H1 (cell line): ENCODE measurements around the gene ANP32A. TPM values are rescaled to one million over a fixed set of nuclear protein-coding genes. Genes with fewer than 3 reads are reported as not detected.

Source experiments
- CTCF ChIA-PET: fragments of 300-600 bp; sonication (Branson Sonifier 250); formaldehyde crosslinking; loops from one replicate; lab custom pipeline; 2021; ENCODE audit not compliant: partially characterized antibody; lab: Charles Lee
- POLR2A ChIA-PET: fragments of 300-600 bp; sonication (Branson Sonifier 250); formaldehyde crosslinking; loops from one replicate; lab custom pipeline; 2021; ENCODE audit warnings: inconsistent platforms; ENCODE audit not compliant: partially characterized antibody; lab: Charles Lee
- DNase-seq, 2 experiments: peaks; one replicate each; pipeline versions ENCODE4 v3.0.0 to v3.0.0-alpha.2; 2010 to 2022; ENCODE audit warnings: low spot score in 2 of 2, low read depth in 1 of 2, mixed read lengths in 1 of 2
- FAIRE-seq: peaks from 2 replicates; lab custom pipeline; 2011; peaks lifted over from hg19 to GRCh38; lab: Jason Lieb, UNC
- H2AFZ ChIP-seq: 2 replicates; pipeline ENCODE4 v1.8.1; 2012; ENCODE audit warnings: low read length, inconsistent platforms
- H2AK5ac ChIP-seq: 2 replicates; pipeline ENCODE4 v1.6.1; 2013; ENCODE audit warnings: low read depth, low read length
- H2BK120ac ChIP-seq: replicated peaks from 2 replicates; pipeline ENCODE3; 2013; ENCODE audit warnings: low read depth, low read length, inconsistent platforms
- H2BK12ac ChIP-seq: 2 replicates; pipeline ENCODE4 v1.6.1; 2013; ENCODE audit warnings: low read depth, low read length
- H2BK15ac ChIP-seq: 2 replicates; pipeline ENCODE4 v1.6.1; 2013; ENCODE audit warnings: low read length
- H2BK20ac ChIP-seq: 2 replicates; pipeline ENCODE4 v1.6.1; 2013; ENCODE audit warnings: low read length
- H2BK5ac ChIP-seq: 2 replicates; pipeline ENCODE4 v1.6.1; 2013; ENCODE audit warnings: low read depth, low read length
- H3K14ac ChIP-seq: 2 replicates; pipeline ENCODE4 v1.6.1; 2013; ENCODE audit warnings: inconsistent platforms; ENCODE audit not compliant: insufficient read length
- H3K18ac ChIP-seq: 2 replicates; pipeline ENCODE4 v1.6.1; 2013; ENCODE audit warnings: low read length; ENCODE audit errors: extremely low read depth
- H3K23ac ChIP-seq: 2 replicates; pipeline ENCODE4 v1.6.1; 2013; ENCODE audit warnings: inconsistent platforms; ENCODE audit not compliant: insufficient read length
- H3K23me2 ChIP-seq: 2 replicates; pipeline ENCODE4 v1.6.1; 2013; ENCODE audit warnings: low read depth, low read length
- H3K27ac ChIP-seq: 2 replicates; pipeline ENCODE4 v1.6.1; 2011; ENCODE audit warnings: low read depth, low read length, inconsistent platforms
- H3K27me3 ChIP-seq, 4 experiments: replicated peaks in 1 of 4; 1 replicate in 1 of 4; 2 replicates in 3 of 4; pipeline versions ENCODE4 v1.6.1 to v1.8.1; 2011 to 2013; ENCODE audit warnings: low read length in 3 of 4, mild to moderate bottlenecking in 3 of 4, inconsistent platforms in 2 of 4, mixed read lengths in 2 of 4, moderate library complexity in 1 of 4; ENCODE audit not compliant: control insufficient read depth in 3 of 4, insufficient read depth in 3 of 4; ENCODE audit errors: extremely low read depth in 1 of 4
- H3K36me3 ChIP-seq, 4 experiments: 2 replicates each; pipeline versions ENCODE4 v1.6.1 to v1.8.1; 2011 to 2013; ENCODE audit warnings: mild to moderate bottlenecking in 4 of 4, low read length in 3 of 4, moderate library complexity in 2 of 4, control low read depth in 1 of 4, inconsistent platforms in 1 of 4; ENCODE audit not compliant: insufficient read depth in 4 of 4, control insufficient read depth in 2 of 4
- H3K4ac ChIP-seq: replicated peaks from 2 replicates; pipeline ENCODE3; 2013; ENCODE audit warnings: low read length, low read depth, mixed read lengths, inconsistent platforms; ENCODE audit not compliant: insufficient read length
- H3K4me1 ChIP-seq, 4 experiments: replicated peaks in 1 of 4; 1 replicate in 1 of 4; 2 replicates in 3 of 4; pipeline versions ENCODE4 v1.6.1 to v1.8.1; 2011 to 2013; ENCODE audit warnings: low read length in 3 of 4, inconsistent platforms in 2 of 4, mixed read lengths in 1 of 4; ENCODE audit not compliant: insufficient read depth in 4 of 4, control insufficient read depth in 3 of 4
- H3K4me2 ChIP-seq, 2 experiments: 2 replicates each; pipeline versions ENCODE4 v1.6.1 to v1.8.1; 2011 to 2013; ENCODE audit warnings: low read depth in 2 of 2, low read length in 2 of 2, control low read depth in 1 of 2, inconsistent platforms in 1 of 2, mild to moderate bottlenecking in 1 of 2; ENCODE audit not compliant: insufficient read depth in 1 of 2
- H3K4me3 ChIP-seq, 4 experiments: fragments of 200-600, 300-600 bp in 1 of 4; sonication (generic), shearing (Covaris generic), sonication (Bioruptor Twin) in 1 of 4; 2 replicates each; pipeline versions ENCODE4 v1.5.1 to v1.8.1; 2011 to 2016; ENCODE audit warnings: low read length in 4 of 4, low read depth in 3 of 4, control low read depth in 2 of 4, inconsistent platforms in 2 of 4, mild to moderate bottlenecking in 2 of 4, mixed read lengths in 1 of 4, moderate library complexity in 1 of 4; ENCODE audit not compliant: insufficient read depth in 2 of 4; ENCODE audit errors: extremely low read depth in 1 of 4
- H3K56ac ChIP-seq: replicated peaks from 2 replicates; pipeline ENCODE3; 2013; ENCODE audit warnings: low read depth, mild to moderate bottlenecking, mixed read lengths, low read length, inconsistent platforms; ENCODE audit not compliant: insufficient read length
- H3K79me1 ChIP-seq: 2 replicates; pipeline ENCODE4 v1.6.1; 2013; ENCODE audit warnings: low read depth, low read length, control low read depth
- H3K79me2 ChIP-seq, 2 experiments: 2 replicates each; pipeline versions ENCODE4 v1.6.1 to v1.8.1; 2012 to 2013; ENCODE audit warnings: low read length in 2 of 2, mild to moderate bottlenecking in 2 of 2, inconsistent platforms in 1 of 2; ENCODE audit not compliant: insufficient read depth in 2 of 2, control insufficient read depth in 1 of 2
- H3K9ac ChIP-seq, 4 experiments: replicated peaks in 1 of 4; 1 replicate in 1 of 4; 2 replicates in 3 of 4; pipeline versions ENCODE4 v1.6.1 to v1.8.1; 2011 to 2013; ENCODE audit warnings: low read depth in 3 of 4, low read length in 3 of 4, control low read depth in 2 of 4, mild to moderate bottlenecking in 2 of 4, moderate library complexity in 2 of 4, inconsistent platforms in 1 of 4; ENCODE audit errors: extremely low read depth in 1 of 4
- H3K9me3 ChIP-seq, 2 experiments: 2 replicates each; pipeline versions ENCODE4 v1.6.1 to v1.8.1; 2012 to 2013; ENCODE audit warnings: mild to moderate bottlenecking in 2 of 2, moderate library complexity in 2 of 2, control low read depth in 1 of 2, inconsistent platforms in 1 of 2, low read depth in 1 of 2, low read length in 1 of 2, mixed read lengths in 1 of 2; ENCODE audit not compliant: insufficient read depth in 2 of 2
- H4K20me1 ChIP-seq, 2 experiments: replicated peaks in 1 of 2; 2 replicates each; pipeline versions ENCODE3 to v1.8.1; 2011 to 2013; ENCODE audit warnings: inconsistent platforms in 2 of 2, low read length in 2 of 2, mild to moderate bottlenecking in 1 of 2; ENCODE audit not compliant: insufficient read depth in 2 of 2, control insufficient read depth in 1 of 2
- H4K5ac ChIP-seq: 2 replicates; pipeline ENCODE4 v1.6.1; 2013; ENCODE audit warnings: low read length, low read depth, mixed read lengths, inconsistent platforms; ENCODE audit not compliant: insufficient read length
- H4K8ac ChIP-seq: 2 replicates; pipeline ENCODE4 v1.8.0; 2013; ENCODE audit warnings: mild to moderate bottlenecking, moderate library complexity, low read length, inconsistent platforms; ENCODE audit not compliant: insufficient read depth; ENCODE audit errors: extremely low read depth
- H4K91ac ChIP-seq: replicated peaks from 2 replicates; pipeline ENCODE3; 2013; ENCODE audit warnings: low read length, mixed read lengths, inconsistent platforms; ENCODE audit not compliant: insufficient read length
- BCL11A ChIP-seq, 2 experiments: IDR thresholded peaks; one replicate each; pipeline ENCODE4 v1.6.1; 2011; ENCODE audit warnings: low read depth in 2 of 2, low read length in 2 of 2, mild to moderate bottlenecking in 2 of 2
- CBX5 ChIP-seq: fragments of 300-800, 300-1000 bp; sonication (generic); IDR thresholded peaks from 2 replicates; pipeline ENCODE4 v1.7.1; 2016; ENCODE audit warnings: antibody characterized with exemption, low read length, low read depth
- EP300 ChIP-seq, 2 experiments: IDR thresholded peaks; 1 replicate in 1 of 2; 2 replicates in 1 of 2; pipeline ENCODE4 v1.6.1; 2011 to 2012; ENCODE audit warnings: low read depth in 2 of 2, low read length in 2 of 2, mild to moderate bottlenecking in 2 of 2, borderline replicate concordance in 1 of 2, inconsistent platforms in 1 of 2, moderate library complexity in 1 of 2
- EZH2 ChIP-seq: fragments of 200-600 bp; sonication (generic); IDR thresholded peaks from 2 replicates; pipeline ENCODE4 v1.7.1; 2012; ENCODE audit warnings: low read depth, mild to moderate bottlenecking, moderate library complexity, low read length, inconsistent platforms; ENCODE audit not compliant: severe bottlenecking
- JUN ChIP-seq: IDR thresholded peaks from 2 replicates; pipeline ENCODE4 v1.6.1; 2011; ENCODE audit warnings: low read depth, mild to moderate bottlenecking, improper control_type of control experiment, low read length
- MAX ChIP-seq: IDR thresholded peaks from 2 replicates; pipeline ENCODE4 v1.6.1; 2012; ENCODE audit warnings: inconsistent platforms
- NANOG ChIP-seq: IDR thresholded peaks from 2 replicates; pipeline ENCODE4 v1.6.1; 2011; ENCODE audit warnings: low read length, low read depth, mild to moderate bottlenecking, inconsistent platforms; ENCODE audit not compliant: insufficient read depth, poor library complexity, severe bottlenecking
- POLR2A ChIP-seq, 2 experiments: IDR thresholded peaks; 1 replicate in 1 of 2; 2 replicates in 1 of 2; pipeline ENCODE4 v1.6.1; 2011; ENCODE audit warnings: low read depth in 2 of 2, low read length in 2 of 2, mild to moderate bottlenecking in 2 of 2; ENCODE audit errors: control extremely low read depth in 1 of 2
- POLR2AphosphoS5 ChIP-seq: IDR thresholded peaks from 2 replicates; pipeline ENCODE4 v1.6.1; 2011; ENCODE audit warnings: low read depth, low read length
- POU5F1 ChIP-seq: IDR thresholded peaks from 2 replicates; pipeline ENCODE4 v1.6.1; 2011; ENCODE audit warnings: low read depth, mild to moderate bottlenecking, low read length, moderate library complexity
- SIRT6 ChIP-seq: IDR thresholded peaks from one replicate; pipeline ENCODE4 v1.7.1; 2012; ENCODE audit warnings: low read length, inconsistent platforms
- SP2 ChIP-seq: IDR thresholded peaks from 2 replicates; pipeline ENCODE4 v1.6.1; 2012; ENCODE audit warnings: mild to moderate bottlenecking, low read length, inconsistent platforms
- TAF1 ChIP-seq: IDR thresholded peaks from 2 replicates; pipeline ENCODE4 v1.6.1; 2011; ENCODE audit warnings: mild to moderate bottlenecking, low read depth, low read length
- TAF7 ChIP-seq: optimal IDR thresholded peaks from 2 replicates; pipeline ENCODE3; 2011; ENCODE audit warnings: low read depth, mild to moderate bottlenecking, inconsistent platforms, low read length, moderate library complexity, borderline replicate concordance
- TBP ChIP-seq: IDR thresholded peaks from 2 replicates; pipeline ENCODE4 v1.6.1; 2011; ENCODE audit warnings: low read depth, low read length, improper control_type of control experiment
- WGBS, 2 experiments: shearing (Covaris generic) in 1 of 2; methylation state at CpG; one replicate each; pipeline versions ENCODE4 v1.1.6 to v1.1.7; 2013 to 2015; ENCODE audit warnings: low lambda C conversion rate in 2 of 2, mixed read lengths in 2 of 2, inconsistent platforms in 1 of 2, low coverage in 1 of 2, missing lambda C conversion rate in 1 of 2; ENCODE audit not compliant: insufficient replicate concordance in 2 of 2, insufficient coverage in 1 of 2, insufficient read length in 1 of 2; ENCODE audit errors: extremely low coverage in 1 of 2, missing lambda C conversion rate in 1 of 2; 5-methylcytosine and 5-hydroxymethylcytosine counted together
- polyA plus RNA-seq, 7 experiments: library from polyadenylated mRNA; depleted of rRNA in 3 of 7; stranded (reverse) in 5 of 7; unstranded in 2 of 7; fragments of >200 nt in 5 of 7; fragments of 200-250 nt in 2 of 7; gene quantifications; 1 replicate in 5 of 7; 2 replicates in 1 of 7; 4 replicates in 1 of 7; pipeline versions ENCODE4 v1.2.1 to v1.2.3, GENCODE V29; 2011 to 2013; ENCODE audit warnings: missing spikeins in 2 of 7, mixed read lengths in 2 of 7
- total RNA-seq: library from RNA; stranded (reverse); fragmentation: NEBNext Ultra II Directional; extraction: Animal tissue kit (Norgen Biotek cat#: 25700); gene quantifications from 2 replicates; pipeline ENCODE4 v1.2.1, GENCODE V29; 2021

ANP32A gene
- total and polyA plus RNA-seq, 2 of the 8 experiments (the other 6 are each of a cell fraction or from before 2014, with no cell fraction given), result 70.8 to 295 TPM

- no peak overlapping the region for H3K18ac ChIP-seq
- no peak overlapping the region for H3K9ac ChIP-seq
- FAIRE-seq, result no peak
- H4K5ac ChIP-seq, result no peak overlapping the region
- H4K8ac ChIP-seq, result no peak overlapping the region
- no peak overlapping the region for H4K91ac ChIP-seq
- no peak overlapping the region for H2BK5ac ChIP-seq
- POLR2A ChIA-PET, result interaction anchor here (1.9 kb wide), 1 partner anchor 10 kb away, joined by 6 read pairs; no protein-coding TSS in a partner anchor
- no peak overlapping the region for H2BK20ac ChIP-seq
- no peaks in the 10 kb centered on the region for H3K4me1 ChIP-seq
- H3K23ac ChIP-seq, result no peak overlapping the region
- H2BK15ac ChIP-seq, result no peak overlapping the region
- H3K56ac ChIP-seq, result no peak overlapping the region
- H3K79me1 ChIP-seq, result no peaks in the 10 kb centered on the region
- no peaks in the 10 kb centered on the region for H3K79me2 ChIP-seq
- no peak overlapping the region for H2AK5ac ChIP-seq
- no peak overlapping the region for H3K27ac ChIP-seq
- no peak overlapping the region for H2BK120ac ChIP-seq
- 0 out of 2 replicates have a peak overlapping the region, but pooled peaks have one; percentile 16 for H2AFZ ChIP-seq
- WGBS, 2 experiments, result 87% methylated on average over 4 of the region's 4 CpGs; no CpG with 5 or more reads in 1 of the 2 experiments
- TF ChIP-seq POU5F1 (no peak), BCL11A (IDR thresholded peaks at IDR 0.05; ENCODE audit: low read depth in 2 of 2, low read length in 2 of 2) (no peak), SIRT6 (no peak), TBP (no peak), CBX5 (no peak), EP300 (IDR thresholded peaks at IDR 0.05; ENCODE audit: borderline replicate concordance in 1 of 2, low read depth in 2 of 2, low read length in 2 of 2) (no peak), POLR2A (IDR thresholded peaks at IDR 0.05; ENCODE audit: control extremely low read depth in 1 of 2, low read depth in 2 of 2, low read length in 2 of 2) (no peak), TAF1 (no peak), POLR2AphosphoS5 (no peak), MAX (no peak), NANOG (no peak), TAF7 (no peak), SP2 (no peak), EZH2 (no peak), JUN (no peak)
- TF ChIP-seq, all 59 proteins: peak for 0
- Histone ChIP-seq H3K14ac (no peak overlapping the region), H4K20me1 (no peaks in the 10 kb centered on the region), H3K4me3 (no peak overlapping the region), H3K4me2 (no peak overlapping the region), H3K23me2 (no peaks in the 10 kb centered on the region), H3K4ac (no peak overlapping the region), H3K9me3 (no peaks in the 10 kb centered on the region), H3K36me3 (no peaks in the 10 kb centered on the region), H3K27me3 (no peaks in the 10 kb centered on the region), H2BK12ac (no peak overlapping the region)
- CTCF ChIA-PET, result interaction anchor here (0.7 to 2.2 kb wide), 3 partner anchors 20 to 161 kb away, joined by 3 to 8 read pairs (median 5); no protein-coding TSS in a partner anchor
- no peak for DNase-seq
These were observed 57.6 kb downstream of the ANP32A start for GRCh38 chr15:68763063-68763462.
